HL-60 (cell line): ENCODE measurements around the gene FCMR.

Experiments used
- DNase-seq, 2 experiments: peaks; one replicate each; pipeline ENCODE4 v3.0.0-alpha.2; 2010 to 2020; ENCODE audit warnings: low read depth in 1 of 2, low spot score in 1 of 2
- H3K27ac ChIP-seq: fragments of 250-450 bp; sonication (Bioruptor Pico); replicated peaks from 2 replicates; pipeline ENCODE4 v1.5.1; 2020; ENCODE audit warnings: mild to moderate bottlenecking, moderate library complexity
- H3K27me3 ChIP-seq: fragments of 250-450 bp; sonication (Bioruptor Pico); 2 replicates; pipeline ENCODE4 v1.5.1; 2021; ENCODE audit warnings: mild to moderate bottlenecking, moderate library complexity; ENCODE audit not compliant: insufficient read depth, poor library complexity, severe bottlenecking
- H3K4me3 ChIP-seq: replicated peaks from 2 replicates; pipeline ENCODE4 v1.5.1; 2011; ENCODE audit warnings: mild to moderate bottlenecking, control low read depth, low read length; ENCODE audit not compliant: insufficient read depth
- CTCF ChIP-seq: IDR thresholded peaks from one replicate; pipeline ENCODE4 v1.5.1; 2011; ENCODE audit warnings: low read length, control low read depth, inconsistent platforms; ENCODE audit not compliant: insufficient read depth
- GABPA ChIP-seq: IDR thresholded peaks from 2 replicates; pipeline ENCODE4 v1.6.1; 2012; ENCODE audit warnings: low read depth
- POLR2AphosphoS5 ChIP-seq: IDR thresholded peaks from 2 replicates; pipeline ENCODE4 v1.6.1; 2012; ENCODE audit warnings: low read depth
- REST ChIP-seq: IDR thresholded peaks from 2 replicates; pipeline ENCODE4 v1.6.1; 2012; ENCODE audit warnings: low read depth; ENCODE audit not compliant: insufficient replicate concordance
- SPI1 ChIP-seq: IDR thresholded peaks from 2 replicates; pipeline ENCODE4 v1.6.1; 2012; ENCODE audit warnings: low read depth, mild to moderate bottlenecking, borderline replicate concordance

The FCMR gene

GRCh38 chr1:206898915-206899431 is 22.8 kb downstream of the FCMR start:
- Histone ChIP-seq H3K27me3 (peaks cover 3% of the 10 kb centered on the region), H3K27ac (no peak overlapping the region), H3K4me3 (no peak overlapping the region)
- TF ChIP-seq SPI1 (no peak), CTCF (no peak), REST (no peak), POLR2AphosphoS5 (no peak), GABPA (no peak)
- no peak for DNase-seq

DNA sequence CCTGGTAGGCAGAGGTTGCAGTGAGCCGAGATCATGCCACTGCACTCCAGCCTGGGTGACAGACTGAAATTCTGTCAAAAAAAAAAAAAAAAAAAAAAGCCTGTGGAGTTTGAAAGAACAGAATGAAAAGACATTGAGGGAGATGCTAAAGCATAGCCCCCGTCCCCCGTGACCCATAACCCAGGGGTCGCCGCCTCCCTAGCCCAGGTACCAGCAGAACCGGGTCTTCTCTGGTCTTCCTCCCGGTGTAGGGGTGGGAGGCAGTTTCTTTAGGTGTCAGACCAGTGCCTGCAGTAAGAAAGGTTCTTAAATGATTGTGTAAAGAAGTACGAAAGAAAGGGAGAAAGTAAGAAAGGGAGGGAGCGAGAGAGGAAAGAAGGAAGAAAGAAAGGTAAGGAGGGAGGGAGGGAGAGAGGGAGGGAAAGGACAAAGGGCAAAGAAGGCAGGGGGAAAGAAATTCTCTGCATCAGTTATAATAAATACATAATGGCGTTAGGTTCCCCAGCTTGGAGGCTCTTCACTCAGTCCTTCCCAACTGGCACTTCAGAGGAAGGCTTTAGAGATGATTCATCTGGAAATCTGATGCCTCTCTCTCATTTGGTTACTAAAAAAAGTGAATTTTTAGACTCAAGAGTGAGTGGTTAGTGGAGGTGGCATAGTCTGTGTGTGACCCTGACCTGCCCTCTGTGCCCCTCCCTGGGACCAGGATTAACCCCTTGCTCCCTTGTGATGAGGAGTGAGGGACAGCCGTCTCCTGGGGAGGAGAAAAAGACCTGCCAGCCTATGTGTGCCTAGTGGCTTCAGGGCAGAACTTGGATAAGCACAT is 23.4 kb downstream of the FCMR start:
- no peak overlapping the region for H3K27ac ChIP-seq
- DNase-seq: no peak

More for the DNA sequence above, 23.4 kb downstream of the FCMR start:
- H3K27me3 ChIP-seq: peaks cover 3% of the 10 kb centered on the region
- TF ChIP-seq GABPA: no peak
- TF ChIP-seq CTCF: no peak
- no peak for TF ChIP-seq POLR2AphosphoS5
- TF ChIP-seq SPI1: no peak
- TF ChIP-seq REST: no peak
- no peak overlapping the region for H3K4me3 ChIP-seq
